Astrocyte of the cerebellum (primary cell): ENCODE results near the gene NTM.

Experiments used
- DNase-seq: peaks from one replicate; pipeline ENCODE4 v3.0.0-alpha.2; 2011; ENCODE audit warnings: low read depth
- H3K4me3 ChIP-seq: 2 replicates; pipeline ENCODE4 v1.5.1; 2011; ENCODE audit warnings: mild to moderate bottlenecking, low read depth, low read length, moderate library complexity
- in situ Hi-C: cut with HindIII; loops from 2 replicates; pipeline ENCODE4 v1.10.0; 2017; ENCODE audit warnings: low sequenced_read_pairs
- TF ChIP-seq, protein P1 (sequence below): IDR thresholded peaks from 2 replicates; pipeline ENCODE4 v1.5.1; 2012; ENCODE audit warnings: low read length, low read depth, moderate library complexity, mild to moderate bottlenecking; ENCODE audit errors: missing control alignments

NTM gene

DNA sequence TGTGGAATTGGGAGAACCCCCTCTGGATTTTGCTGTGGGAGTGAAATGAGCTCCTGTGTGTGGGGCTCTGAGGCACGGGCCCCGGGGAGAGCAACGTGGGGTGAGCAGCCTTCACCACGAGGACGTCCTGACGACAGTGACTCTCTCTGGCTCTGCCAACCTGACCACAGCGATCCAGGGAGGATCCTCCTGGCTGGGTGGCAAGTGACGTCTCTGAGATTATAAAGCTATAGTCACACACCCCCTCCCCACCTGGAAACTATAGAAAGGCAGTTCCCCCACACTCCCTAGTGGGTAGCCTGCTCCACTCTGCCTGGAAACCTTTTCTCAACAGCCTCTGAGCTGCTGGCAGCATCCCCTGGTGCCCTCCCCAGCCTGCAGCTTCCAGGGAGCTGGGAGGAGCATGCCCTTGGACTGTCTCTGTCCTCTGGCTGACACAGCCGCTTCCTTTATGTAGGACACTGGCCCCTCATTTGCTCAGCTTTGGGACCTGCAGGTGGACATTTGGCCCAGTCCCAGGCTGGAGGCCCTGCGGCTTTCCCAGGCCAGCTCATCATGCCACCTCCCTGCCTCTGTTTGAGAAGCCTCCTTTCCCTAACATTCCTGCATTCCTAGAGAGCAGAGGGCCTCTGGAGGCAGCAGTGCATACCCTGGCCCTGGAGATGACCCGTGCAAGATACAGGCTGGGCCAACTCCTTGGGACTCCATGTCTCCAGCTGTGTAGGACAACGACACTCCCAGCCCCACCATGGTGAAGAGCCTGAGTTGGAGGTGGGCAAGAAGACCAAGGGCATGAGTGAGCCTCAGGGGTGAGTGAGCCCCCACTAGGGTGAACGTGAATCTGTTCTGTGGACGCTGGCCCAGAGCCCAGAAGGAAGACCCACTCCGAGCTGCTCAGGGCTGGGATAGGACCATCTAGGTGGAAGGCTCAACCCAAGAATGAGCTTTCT lies 314.0 kb downstream of the NTM start:
- no peak for DNase-seq
- TF ChIP-seq, protein P1, sequence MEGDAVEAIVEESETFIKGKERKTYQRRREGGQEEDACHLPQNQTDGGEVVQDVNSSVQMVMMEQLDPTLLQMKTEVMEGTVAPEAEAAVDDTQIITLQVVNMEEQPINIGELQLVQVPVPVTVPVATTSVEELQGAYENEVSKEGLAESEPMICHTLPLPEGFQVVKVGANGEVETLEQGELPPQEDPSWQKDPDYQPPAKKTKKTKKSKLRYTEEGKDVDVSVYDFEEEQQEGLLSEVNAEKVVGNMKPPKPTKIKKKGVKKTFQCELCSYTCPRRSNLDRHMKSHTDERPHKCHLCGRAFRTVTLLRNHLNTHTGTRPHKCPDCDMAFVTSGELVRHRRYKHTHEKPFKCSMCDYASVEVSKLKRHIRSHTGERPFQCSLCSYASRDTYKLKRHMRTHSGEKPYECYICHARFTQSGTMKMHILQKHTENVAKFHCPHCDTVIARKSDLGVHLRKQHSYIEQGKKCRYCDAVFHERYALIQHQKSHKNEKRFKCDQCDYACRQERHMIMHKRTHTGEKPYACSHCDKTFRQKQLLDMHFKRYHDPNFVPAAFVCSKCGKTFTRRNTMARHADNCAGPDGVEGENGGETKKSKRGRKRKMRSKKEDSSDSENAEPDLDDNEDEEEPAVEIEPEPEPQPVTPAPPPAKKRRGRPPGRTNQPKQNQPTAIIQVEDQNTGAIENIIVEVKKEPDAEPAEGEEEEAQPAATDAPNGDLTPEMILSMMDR, result no peak
- no peak overlapping the region for H3K4me3 ChIP-seq
- in situ Hi-C loops, result no loop called here

DNA sequence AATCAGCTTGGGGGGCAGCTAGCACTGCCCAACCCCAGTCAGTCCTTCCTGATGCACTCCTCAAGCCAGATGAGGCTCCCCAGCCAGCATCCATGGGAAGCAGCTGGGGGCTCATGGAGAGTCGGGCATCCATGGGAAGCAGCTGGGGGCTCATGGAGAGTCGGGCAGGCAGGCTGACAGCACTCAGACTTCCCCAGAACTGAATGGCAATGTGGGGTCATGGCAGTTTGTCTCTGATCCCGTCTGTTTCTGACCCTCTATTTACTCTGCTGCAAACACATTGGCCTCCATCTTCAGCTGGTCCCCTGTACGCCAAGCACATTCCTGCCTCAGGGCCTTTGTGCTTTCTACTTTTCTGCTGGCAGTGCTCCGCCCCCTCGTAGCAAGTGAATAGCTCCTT lies 314.8 kb downstream of the NTM start:
- in situ Hi-C loops, result no loop called here
- DNase-seq, result no peak
- H3K4me3 ChIP-seq, result no peak overlapping the region
- TF ChIP-seq, protein P1, result no peak

DNA sequence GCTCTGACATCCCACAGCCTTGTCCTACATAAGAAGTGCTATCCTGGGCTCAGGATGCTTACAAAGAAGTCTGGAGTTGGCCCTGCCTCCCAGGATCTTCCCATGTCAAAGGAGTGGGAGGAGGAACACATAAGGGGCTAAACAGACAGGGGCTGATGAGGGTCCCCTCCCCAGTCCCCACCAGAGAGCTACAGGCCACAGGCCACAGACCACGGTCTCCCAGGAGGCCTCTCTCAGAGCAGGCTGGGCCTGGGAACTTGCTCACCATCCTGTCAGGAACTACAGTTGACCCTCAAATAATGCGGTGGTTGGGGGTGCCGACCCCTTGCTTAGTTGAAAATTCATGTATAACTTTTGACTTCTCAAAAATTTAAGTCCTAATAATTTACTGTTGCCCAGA lies 315.5 kb downstream of the NTM start:
- H3K4me3 ChIP-seq, result no peak overlapping the region
- in situ Hi-C loops, result no loop called here
- no peak for DNase-seq
- TF ChIP-seq, protein P1, result no peak

DNA sequence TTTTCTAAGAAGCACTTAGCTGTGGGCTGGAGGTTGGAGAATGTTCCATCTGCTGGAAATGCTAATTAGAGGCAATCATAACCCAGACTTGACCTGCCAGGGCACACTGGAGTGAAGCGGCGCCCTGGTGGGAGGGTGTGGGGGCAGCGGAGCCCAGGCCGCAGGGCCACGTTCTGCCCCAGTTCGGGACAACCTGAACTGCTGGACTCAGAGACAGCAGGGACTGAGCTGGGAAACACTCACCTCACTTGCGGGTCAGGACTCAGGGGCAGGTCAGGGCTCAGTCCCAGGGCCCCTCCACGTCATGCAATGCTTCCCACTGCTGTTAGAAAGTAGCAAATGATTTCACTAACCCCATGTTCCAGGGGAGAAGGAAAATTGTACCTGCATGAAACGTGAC lies 316.4 kb downstream of the NTM start:
- H3K4me3 ChIP-seq, result no peak overlapping the region
- DNase-seq, result no peak
- TF ChIP-seq, protein P1, result no peak
- in situ Hi-C loops, result no loop called here

DNA sequence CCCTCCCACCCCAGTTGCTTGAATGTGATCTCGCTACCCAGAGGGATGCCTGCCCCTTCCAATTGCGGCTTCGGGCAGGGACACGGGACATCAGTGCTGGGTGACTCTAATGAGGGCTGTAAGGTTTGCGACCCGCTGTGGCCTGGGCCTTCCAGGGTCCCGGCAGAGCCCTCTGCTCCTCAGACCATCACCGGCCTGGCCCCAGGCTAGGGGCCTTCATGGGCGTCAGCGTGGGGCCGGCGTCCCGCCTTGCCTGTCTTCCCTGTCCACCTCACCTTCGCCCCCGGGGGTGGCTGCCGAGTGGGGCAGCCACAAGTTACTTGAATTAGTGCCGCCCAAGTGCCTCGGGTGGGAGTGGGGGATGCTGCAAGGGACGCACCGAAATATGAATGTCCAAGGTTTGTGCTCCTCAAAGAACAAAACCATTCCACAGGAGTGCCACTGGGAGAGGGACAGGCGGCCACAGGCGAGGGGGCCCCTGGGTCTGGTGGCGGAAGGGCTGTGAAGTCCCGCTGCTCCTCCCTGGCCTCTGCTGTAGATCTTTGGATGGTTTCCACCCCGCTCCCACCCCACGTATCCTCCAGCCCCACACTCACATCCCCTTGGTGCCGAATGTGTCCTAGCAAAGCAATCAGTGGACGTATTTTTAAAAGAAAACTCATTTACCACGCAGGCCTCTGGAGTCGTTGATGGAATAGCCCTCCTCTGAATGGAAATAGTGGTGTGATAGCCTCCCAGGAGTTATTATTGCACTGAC lies 317.1 kb downstream of the NTM start:
- TF ChIP-seq, protein P1, result no peak
- no peak for DNase-seq
- H3K4me3 ChIP-seq, result no peak overlapping the region
- in situ Hi-C loops, result no loop called here

DNA sequence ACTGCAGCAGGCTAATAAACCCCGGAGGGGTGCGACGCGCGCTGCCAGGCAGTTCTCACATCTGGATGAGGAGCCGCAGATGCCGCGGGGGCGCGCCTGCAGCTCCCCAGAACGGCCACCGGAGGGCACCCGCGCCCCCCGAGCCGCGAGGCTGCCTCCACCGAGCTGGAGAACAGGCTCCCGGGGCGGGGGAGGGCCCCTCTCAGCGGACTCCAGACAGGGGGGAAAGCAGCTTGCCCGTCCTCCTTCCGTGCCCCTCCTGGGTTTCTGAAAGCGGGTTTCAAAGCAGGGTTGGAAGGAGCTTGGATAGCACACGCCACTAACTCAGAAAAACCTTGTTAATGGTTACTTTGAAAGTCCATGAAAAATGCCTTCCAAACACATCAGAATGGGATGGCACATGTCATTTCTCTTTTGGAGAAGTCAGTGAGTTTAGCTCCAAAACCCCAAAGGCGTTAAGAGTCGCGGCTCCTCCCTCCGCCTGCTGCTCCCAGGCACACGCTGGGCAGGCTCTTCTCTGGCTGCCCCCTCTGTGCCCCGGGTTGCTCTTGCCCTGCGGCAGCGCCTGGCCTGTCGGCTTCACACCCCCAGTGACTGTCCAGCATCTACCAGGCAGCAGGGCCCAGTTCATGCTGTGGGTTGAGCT lies 317.8 kb downstream of the NTM start:
- DNase-seq, result no peak
- in situ Hi-C loops, result no loop called here
- TF ChIP-seq, protein P1, result peak; percentile 93
- H3K4me3 ChIP-seq, result peak overlapping the region; percentile 2
